ENCODE data around the gene C17orf107.

- TF ChIP-seq EZH2phosphoT487 (IDR thresholded peaks at IDR 0.05), result no peak
- no peak for TF ChIP-seq CTCF (IDR thresholded peaks at IDR 0.05)
- TF ChIP-seq EZH2 (IDR thresholded peaks at IDR 0.05), result no peak
Observed at GRCh38 chr17:4948166-4948930, 49.0 kb downstream of the C17orf107 start, which contains the start of gene PFN1.
